GM12801 (cell line): ENCODE measurements around the gene FMC1.

ENCODE experiments used
- TF ChIP-seq, protein P1 (sequence below): IDR thresholded peaks from one replicate; pipeline ENCODE4 v1.5.1; 2011; ENCODE audit warnings: control low read depth; ENCODE audit not compliant: insufficient read length; ENCODE audit errors: extremely low read depth

The FMC1 gene

DNA sequence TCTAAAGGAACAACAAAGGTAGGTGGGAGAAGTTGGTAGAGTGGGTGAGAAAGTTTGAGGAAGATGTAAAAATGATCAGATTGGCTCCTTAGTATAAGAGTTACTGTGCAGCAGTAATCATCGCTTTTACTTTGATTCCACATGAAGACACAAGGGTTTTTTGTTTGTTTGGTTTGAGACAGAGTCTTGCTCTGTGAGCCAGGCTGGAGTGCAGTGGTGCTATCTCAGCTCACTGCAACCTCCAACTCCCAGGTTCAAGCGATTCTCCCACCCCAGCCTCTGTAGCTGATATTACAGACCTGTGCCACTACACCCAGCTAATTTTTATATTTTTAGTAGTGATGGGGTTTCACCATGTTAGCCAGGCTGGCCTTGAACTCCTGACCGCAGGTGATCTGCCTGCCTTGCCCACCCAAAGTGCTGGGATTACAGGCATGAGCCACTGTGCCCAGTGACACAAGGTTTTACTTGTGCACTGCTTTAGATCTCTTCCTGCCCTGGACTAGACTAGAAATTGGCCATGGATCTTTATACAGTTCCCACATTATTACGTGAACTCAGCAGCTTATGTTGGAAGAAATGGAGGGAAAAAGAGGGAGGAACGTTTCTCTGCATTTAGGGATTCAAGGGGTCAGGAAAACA lies 29.3 kb downstream of the FMC1 start:
- TF ChIP-seq, protein P1, sequence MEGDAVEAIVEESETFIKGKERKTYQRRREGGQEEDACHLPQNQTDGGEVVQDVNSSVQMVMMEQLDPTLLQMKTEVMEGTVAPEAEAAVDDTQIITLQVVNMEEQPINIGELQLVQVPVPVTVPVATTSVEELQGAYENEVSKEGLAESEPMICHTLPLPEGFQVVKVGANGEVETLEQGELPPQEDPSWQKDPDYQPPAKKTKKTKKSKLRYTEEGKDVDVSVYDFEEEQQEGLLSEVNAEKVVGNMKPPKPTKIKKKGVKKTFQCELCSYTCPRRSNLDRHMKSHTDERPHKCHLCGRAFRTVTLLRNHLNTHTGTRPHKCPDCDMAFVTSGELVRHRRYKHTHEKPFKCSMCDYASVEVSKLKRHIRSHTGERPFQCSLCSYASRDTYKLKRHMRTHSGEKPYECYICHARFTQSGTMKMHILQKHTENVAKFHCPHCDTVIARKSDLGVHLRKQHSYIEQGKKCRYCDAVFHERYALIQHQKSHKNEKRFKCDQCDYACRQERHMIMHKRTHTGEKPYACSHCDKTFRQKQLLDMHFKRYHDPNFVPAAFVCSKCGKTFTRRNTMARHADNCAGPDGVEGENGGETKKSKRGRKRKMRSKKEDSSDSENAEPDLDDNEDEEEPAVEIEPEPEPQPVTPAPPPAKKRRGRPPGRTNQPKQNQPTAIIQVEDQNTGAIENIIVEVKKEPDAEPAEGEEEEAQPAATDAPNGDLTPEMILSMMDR, result no peak

DNA sequence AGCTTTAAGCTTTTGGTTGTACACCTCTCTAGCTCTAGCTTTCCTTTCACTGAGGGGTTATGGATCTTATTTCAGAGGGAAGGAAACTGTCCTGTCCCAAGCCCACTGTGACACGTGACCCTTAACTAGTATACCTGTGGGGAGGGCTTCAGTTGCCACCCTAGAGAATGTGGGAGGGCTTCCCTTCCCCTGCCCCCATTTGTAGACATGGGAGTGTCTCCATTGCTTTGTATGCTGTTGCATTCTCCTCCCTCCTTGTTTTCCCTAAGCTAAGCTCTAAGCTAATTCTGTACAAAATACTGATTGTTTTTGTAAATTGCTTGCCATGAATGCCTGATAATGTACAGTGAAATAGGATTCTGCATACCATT lies 29.8 kb downstream of the FMC1 start:
- TF ChIP-seq, protein P1, result no peak

DNA sequence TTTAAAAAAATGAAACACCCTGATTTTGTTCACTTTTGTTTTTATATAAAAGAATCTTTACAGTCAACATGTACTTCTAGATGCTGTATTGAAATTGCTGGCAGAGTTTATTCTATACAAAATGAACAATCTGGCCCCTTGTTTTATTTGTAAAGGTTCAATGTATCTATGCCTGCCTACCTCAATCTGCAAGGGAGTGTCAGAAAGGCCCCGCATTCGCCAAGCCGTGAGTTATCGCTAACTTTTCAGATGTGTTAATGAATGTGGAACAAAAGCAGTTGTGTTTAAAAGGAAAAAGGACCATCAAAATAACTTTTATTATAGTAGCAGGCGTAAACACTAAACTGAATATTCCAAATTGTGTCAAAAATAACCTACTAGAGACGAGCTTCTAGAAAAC lies 33.1 kb downstream of the FMC1 start:
- TF ChIP-seq, protein P1, result no peak

DNA sequence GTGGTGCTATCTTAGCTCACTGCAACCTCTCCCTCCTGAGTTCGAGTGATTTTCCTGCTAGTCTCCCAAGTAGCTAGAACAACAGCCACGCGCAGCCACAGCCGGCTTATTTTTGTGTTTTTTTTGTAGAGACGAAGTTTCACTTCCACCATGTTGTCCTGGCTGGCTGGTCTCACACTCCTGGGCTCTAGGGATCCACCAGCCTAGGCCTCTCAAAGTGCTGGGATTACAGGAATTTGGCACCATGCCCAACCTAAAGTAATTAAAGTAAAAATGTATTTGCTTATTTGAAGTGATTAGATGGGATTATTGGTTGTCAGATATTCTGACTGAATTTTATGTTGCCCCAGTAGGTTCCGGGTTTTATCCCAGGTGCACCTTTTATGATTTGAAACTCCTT lies 41.3 kb downstream of the FMC1 start:
- TF ChIP-seq, protein P1, result no peak

DNA sequence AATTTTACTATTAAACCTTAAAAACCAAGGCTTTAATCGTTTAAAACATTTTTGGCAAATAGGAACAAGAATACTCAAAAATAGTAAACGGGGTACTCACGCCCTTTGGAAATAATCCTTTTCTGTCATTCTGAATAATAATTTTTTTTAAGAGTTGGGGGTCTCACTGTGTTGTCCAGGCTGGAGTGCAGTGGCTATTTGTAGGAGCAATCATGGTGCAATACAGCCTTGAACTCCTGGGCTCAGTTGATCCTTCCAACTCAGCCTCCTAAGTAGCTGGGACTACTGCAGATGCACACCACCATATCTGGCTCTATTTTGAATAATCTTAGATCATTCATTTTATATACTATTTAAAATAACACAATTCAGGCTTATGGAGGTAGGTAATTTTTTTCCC lies 43.5 kb downstream of the FMC1 start:
- TF ChIP-seq, protein P1, result no peak

DNA sequence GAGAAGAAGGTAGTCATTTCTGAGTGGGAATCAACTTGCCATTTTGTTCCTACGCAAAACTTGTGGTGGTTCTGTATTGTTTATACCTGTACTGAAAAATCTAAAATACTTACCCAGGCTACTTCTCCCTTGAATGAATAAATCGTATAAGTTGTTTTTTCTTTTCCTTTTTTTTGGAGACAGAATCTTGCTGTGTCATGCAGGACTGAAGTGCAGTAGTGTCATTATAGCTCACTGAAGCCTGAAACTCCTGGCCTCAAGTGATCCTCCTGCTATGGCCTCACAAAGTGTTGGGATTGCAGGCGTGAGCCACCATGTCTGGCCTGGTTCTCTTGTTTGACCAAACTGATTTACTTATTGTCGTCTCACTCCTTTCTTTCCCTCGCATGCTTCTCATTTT lies 46.5 kb downstream of the FMC1 start:
- TF ChIP-seq, protein P1, result no peak

DNA sequence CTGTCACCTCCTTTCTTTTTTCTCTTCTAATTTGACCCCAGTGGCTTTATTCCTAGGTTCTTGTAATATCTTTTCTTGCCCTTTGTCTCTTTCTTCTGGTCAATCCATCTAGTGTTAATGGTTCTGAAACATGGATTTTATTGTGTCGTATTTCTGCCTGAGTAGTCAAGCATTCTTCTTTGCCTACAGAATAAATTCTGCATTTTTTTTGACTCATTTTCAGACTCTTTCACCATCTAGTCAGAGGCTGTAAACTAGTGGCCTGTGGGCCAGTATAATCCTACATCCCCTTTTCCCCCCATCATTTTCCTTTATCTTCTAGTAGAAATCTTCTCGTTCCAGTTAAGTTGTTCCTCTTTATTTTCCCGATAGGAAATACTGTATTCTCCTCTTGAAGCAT lies 48.0 kb downstream of the FMC1 start:
- TF ChIP-seq, protein P1, result no peak

DNA sequence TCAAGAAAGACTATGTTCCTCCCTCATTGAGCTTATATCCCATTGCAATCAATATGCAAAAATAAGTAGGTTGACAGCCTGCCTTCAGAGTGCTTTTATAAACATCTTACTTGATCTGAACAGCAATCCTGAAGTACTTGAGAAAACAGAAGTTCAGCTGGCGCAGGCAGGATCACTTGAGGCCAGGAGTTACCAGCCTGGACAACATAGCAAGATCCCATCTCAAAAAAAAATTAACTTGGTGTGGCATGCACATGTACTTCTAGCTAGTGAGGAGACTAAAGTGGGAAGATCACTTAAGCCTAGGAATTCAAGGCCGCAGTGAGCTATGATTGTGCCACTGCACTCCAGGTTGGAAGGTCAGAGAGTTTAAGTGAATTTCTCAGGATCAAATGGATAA lies 48.6 kb downstream of the FMC1 start:
- TF ChIP-seq, protein P1, result no peak
